Kidney tubule cell (primary cell): ENCODE measurements around the gene PTCH1.

Experiments used
- DNase-seq: peaks from one replicate; pipeline ENCODE4 v3.0.0-alpha.2; 2018; ENCODE audit warnings: low spot score

Gene PTCH1

DNA sequence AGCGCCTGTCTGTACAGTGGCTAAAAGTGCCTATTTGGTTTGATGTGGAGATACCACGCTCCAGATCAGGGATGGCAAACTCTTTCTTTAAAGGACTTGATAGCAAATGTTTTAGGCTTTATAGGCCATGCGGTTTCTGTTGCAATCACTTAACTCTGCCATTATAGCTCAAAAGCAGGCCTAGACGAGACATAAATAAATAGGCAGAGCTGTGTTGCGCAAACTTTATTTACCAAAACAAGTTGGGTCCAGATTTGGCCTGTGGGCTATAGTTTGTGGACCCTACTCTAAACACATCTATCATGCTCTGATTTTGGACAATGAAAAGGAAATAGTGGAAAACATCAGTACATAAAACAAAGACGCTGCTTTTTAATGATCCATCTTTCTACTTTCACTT lies 79.2 kb downstream of the PTCH1 start:
- DNase-seq, result no peak

DNA sequence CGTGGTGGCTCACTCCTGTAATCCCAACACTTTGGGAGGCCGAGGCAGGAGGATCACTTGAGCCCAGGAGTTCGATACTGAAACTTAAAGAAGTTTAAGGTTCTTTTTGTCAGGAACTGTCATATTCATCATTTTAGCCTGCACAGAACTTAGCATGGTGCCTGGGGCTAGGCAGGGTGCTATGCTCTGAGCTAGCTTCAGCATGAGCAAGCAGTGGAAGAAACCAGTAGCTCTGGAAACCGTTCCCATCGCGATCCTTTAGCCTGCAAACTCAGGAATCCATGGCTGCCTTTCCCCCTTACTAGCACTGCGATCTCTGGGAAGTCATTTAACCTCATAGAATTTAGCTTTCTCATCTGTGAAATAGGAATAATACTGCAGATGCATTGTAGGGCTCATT lies 80.4 kb downstream of the PTCH1 start:
- DNase-seq, result no peak

DNA sequence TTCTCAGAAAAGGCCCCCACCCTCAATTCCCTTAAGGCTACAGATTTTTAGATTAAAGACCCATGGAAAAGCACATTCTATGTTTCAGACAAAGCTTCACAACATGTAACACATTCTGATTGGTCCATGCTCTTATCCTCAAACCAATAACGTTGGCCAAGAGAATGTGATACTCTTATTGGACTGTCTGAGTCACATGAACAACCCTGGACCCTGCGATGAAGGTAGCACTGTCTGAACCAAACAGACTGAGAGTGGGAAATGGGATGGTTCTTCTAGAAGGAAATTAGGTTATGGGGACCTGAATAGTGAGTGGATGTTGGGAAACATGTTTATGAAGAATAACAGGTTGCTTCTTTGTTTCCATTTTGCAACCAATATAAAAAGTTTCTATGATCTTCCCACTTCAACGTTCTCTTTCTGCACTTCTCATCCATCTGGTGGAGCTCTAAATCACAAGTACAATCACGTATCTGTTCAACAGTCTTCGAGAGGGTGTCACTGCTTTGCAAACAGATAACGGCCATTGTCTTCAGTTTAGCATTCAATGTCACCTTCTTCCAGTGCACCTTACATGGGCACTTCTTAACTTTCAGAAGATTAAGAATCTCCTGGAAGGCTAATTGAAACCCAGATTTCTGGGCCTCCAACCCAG lies 81.6 kb downstream of the PTCH1 start:
- no peak for DNase-seq

DNA sequence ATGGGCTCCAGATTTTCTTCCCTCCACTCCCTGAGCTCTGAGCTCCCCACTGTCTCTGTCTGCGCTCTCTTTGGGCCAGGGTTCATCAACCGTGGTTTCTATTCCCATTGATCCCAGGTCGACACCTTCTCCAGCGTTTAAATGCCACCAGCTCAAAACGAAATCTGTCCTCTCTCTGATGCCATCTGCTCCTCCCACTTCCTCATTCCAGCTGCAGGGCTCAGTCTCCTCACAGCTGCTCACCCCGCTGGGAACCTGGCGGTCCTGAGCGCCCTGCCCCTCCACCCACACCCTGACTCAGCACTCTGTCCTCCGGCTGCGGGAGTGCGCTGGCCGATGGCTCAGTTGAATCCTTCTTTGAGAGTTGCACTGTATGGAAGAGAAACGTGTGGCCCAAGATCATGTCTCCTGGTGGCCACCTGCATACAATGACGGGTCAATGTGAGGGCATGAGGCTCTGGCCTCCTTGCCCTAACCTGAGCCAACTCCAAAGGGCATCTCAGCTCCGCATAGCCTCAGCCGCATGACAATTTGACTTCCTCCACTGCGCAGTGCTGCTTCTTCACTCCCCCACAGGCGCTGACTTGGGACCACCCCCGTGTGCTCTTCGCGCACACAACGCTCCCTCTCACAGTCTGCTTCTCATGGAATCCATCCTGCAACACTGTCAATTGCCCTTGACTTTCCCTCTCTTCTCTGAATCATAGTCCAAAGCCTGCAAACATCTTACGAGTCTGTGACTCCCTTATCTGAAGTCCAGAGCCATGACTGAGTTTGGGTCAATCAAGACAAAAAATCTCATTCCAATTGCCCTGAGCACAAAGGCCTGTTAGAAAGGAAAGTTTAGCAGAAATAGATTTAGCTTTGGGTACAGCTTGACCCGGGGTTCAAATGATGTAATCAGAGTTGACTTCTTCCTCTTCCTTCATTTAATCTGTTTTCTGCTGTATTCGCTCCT lies 82.4 kb downstream of the PTCH1 start:
- DNase-seq, result peak; percentile 15

DNA sequence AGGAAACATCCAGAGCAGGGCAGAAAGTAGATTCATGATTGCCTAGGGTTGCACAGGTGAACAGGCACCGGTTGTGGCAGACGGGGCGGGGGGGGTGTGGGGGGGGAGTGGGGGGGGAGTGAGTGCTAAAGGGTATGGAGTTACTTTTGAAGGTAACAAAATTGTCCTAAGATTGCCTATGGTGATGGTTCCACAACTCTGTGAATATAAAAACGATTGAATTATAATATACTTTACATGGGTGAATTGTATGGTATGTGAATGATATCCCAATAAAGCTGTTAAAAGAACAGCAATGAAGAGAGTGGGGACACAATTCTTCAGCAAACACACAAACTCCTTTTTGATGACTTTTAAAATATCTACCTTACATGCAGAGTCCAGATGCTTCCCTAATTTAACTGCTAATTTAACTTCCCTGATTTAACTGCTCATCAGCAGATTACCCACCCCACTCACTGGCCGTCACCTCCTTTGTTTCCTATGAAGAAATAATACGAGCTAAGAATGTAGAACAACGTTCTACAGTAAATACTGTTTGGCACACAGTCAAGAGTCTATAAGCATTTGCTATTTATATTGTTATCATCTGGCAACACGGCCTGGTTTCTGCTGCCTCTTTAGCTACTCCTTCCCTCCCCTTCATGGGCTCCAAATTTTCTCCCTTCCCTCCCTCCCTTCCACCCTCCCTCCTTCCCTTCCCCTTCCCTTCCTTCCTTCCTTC lies 83.5 kb downstream of the PTCH1 start:
- DNase-seq, result no peak

DNA sequence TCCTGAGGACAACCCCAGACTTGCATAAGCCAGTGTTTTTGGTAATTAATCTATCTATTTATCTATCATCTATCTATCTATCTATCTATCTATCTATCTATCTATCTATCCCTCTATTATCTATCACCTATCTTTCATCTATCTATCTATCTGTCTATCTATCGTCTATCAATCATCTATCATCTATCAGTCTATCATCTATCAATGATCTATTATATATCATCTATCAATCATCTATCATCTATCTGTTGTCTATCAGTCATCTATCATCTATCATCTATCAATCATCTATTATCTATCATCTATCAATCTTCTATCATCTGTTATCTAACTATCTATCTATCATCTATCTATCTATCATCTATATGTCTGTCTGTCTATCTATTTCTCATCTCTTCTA lies 85.5 kb downstream of the PTCH1 start:
- no peak for DNase-seq

DNA sequence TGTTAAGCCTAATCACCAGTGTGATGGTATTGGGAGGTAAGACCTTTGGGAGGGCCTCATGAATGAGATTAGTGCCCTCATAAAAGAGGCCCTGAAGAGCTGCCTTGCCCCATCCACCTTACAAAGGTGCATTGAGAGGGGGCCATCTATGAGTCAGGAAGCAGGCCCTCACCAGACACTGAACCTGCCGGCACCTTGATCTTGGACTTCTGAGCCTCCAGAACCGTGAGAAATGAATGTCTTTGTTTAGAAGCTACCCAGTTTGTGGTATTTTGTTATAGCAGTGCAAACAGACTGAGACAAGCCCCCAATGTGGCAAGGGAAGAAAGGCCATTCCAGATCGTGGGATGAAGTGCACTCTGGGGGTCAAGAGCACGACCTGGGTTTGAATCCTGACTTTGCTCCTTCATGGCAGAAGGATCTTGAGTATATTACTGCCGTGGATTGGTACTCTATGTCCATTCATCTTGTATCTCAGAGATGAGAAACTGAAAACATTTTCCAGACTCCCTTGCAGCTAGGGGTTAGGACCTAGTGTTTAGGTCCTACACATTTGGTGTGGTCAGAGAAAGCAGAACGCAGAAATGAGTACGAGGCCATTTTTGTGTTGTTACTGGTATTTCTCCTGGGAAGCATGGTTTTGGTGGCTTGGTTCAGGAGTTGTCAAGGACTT lies 86.7 kb downstream of the PTCH1 start:
- DNase-seq, result no peak

DNA sequence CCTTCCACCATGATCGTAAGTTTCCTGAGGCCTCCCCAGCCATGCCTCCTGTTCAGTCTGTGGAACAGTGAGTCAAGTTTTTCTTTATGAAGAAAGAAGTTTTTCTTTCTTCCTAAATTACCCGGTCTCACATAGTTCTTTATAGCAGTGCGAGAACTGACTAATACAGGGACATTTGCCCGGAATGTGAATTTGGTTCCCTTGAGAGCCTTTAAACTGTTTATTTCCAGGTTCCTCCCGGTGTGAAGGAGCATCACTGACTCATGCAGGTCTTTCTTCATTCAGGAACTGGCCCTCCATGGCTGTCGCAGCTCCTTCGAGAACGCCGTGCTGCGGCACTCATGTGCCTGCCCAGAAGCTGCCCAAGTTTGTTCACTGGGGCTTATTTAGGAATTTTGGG lies 87.7 kb downstream of the PTCH1 start:
- peak; percentile 24 for DNase-seq

DNA sequence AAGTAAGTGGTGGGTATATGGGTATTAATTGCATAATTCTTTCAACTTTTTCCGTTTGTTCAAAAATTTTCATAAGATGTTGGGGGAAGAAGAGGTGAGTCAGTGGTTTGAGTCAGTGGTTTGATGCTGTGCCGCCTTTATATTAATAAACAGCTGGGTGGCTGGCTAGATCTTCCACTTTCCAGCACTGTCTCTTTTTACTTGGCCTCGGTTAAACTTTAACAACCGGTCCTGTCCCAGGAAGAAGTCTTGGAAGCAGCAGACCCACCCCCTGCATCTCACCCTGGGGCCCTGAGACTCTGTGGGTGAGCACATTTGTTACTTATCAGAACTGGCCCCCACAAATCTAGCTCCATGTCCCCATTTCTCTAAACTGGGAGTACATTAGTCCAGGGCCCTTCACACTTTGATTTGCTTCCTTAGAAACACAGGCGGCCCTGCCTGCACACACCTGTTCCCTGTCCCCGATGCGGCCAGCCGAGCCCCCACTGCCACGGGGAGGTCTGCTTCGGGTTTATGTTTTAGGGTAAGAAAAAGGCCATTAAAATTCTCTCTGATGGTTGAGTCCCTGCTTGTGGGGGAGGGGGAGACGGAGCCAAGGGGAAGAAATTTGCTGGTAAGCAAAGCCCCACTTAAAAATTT lies 90.7 kb downstream of the PTCH1 start:
- peak; percentile 90 for DNase-seq

DNA sequence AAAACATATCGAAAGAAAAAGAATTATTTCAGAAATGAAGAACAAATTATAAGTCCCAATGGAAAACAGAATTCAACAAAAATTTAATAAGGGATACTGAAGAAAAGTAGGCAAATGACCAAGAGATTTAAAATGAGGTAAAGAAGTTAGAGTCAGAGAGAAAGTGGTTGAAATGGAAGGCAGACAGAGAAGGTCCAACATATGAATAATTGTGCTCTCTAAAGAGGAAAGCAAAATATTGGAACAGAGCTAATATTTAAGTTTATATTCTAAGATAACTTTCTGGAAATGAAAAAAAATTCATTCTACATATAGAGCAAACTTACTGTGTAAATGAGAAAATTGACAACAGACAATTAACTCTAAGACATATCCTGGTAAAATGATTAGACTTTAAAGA lies 94.1 kb downstream of the PTCH1 start:
- no peak for DNase-seq

DNA sequence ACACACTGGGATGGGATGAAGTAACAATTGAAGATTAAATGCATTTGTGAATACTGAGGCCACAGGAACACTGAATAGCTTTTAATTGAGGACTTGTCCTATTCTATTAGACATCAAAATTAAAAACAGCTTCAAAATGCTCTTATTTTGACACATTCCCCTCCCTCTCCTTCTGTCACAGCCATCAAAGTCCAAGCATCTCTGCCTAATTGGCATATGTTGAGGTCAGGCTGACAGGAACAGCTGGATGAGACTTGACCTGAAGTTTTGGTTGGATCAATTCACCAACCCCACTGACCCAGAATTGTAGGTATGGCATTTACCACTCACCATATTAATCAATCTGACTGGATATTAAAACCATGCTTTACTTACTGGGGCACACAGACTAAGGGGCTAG lies 96.3 kb downstream of the PTCH1 start:
- no peak for DNase-seq

DNA sequence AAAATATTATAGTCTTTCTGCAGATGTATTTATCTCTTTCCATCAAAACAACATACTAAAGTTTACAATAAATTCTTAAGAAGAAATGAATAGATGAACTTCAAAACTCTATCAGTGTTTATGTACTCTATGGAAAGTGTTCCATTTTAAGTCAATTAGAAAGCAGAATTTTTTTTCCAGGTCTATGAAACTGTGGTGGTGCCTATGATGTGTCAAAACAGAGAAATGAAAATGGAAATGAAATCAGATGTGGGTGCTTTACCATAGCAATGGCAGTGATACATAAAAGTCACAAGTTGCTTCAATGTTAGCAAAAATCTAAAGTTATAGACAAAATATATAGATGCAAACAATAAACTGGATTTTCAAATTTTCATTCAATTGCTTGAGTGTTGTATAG lies 97.3 kb downstream of the PTCH1 start:
- DNase-seq, result no peak

DNA sequence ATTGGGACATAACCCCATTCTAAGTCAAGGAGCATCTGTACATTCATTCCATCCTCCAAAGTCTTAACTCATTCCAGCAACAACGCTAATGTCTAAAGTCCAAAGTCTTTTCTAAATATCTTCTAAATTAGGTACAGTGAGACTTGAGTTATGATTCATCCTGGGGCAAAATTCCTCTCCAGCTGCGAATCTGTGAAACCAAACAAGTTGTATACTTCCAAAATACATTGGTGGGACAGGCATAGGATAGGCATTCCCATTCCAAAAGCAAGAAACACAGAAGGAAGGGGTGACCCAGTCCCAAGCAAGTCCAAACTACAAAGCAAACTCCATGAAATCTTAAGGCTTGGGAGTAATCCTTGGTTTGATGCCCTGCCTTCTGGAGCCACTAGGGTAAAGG lies 101.6 kb downstream of the PTCH1 start:
- DNase-seq, result peak; percentile 27

DNA sequence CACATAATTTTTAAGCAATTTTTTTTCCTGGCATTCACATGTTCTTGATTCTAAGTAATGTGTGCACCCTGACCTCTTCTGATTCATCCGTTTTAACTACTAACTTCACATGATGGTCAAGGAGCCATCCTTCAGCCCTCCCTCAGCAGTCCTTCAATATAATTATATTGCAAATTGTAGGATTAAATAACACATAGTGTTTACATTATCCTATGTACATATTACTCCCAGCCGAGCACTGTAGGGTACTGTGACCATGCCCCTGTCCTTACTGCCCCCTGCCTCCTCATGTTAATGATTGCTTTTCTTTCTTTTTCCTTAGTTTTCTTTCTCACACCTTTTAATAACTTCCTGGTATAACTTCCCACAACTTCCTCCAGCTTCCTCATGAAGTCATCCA lies 103.0 kb downstream of the PTCH1 start:
- no peak for DNase-seq

DNA sequence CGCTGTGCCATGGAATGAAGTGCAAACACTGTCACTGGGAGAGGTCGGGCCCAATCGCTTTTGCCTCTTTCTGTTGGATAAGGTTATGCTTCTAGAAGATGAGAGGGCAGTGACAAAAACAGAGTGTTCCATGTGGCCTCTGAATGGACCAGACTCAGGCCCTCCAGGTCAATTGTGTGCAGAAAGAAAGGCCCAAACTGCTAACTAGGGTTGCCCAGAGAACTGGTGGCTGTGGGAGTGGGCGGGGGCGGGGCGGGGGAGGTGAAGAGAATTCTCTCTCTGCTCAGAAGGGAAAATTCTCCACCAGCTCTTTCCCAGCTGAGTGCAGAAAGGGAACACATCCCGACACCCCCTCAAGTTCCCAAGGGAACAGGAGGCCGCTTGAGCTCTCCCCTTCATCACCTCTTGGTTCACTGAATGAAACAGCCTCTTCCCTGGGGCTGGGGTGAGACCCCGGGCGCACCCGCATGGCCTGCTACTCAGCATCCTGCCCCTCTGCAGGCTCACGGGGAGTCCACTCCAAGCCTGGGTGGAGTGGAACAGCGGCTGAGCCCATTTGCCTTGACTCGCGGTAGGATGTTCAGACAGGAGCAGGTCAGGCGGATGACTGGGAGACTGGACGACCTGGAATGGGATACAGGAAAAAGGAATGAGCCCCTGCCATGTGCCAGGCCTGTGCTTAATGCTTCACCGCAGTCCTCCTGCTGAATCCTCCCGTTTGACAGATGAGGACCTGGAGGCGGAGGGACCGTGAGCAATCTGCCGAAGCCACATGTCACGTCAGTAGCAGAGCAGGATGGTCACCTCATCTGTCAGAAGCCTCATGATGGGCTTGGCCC lies 105.5 kb downstream of the PTCH1 start:
- no peak for DNase-seq

DNA sequence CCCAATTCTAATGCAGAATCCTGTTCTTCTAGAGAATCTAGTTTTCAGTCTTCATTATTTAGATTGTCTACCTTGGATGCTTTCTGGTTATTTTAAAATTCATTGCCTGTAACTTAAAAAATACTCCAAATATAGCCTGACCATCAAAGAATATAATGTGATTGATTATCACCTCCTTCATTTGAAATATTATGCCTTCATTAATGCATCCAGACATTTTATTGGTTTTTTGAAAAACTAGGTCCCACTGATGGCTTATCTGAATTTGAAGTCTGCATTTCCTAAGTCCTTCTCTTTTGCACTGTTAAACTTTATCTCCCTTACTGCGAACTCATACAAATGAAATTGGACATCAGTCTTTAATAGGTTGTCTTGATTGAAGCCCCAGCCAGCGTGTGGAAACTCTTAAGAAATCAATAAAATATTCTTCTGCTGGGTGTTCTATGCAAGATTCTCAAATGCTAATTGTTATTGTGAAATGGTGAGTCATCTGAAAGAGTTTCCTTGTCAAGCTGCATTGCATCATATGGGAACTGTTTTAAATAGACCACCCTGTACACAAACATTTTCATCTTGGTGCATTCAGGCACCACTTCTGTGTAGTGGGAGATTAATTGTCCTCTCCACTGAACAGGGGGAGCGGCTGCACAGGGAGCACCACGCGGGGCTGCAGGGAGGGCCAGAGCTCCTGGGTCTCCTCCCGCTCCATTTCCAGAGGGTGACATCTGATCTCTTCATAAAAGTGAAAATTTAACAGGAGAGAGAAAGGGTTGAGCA lies 106.9 kb downstream of the PTCH1 start:
- DNase-seq, result peak; percentile 35

DNA sequence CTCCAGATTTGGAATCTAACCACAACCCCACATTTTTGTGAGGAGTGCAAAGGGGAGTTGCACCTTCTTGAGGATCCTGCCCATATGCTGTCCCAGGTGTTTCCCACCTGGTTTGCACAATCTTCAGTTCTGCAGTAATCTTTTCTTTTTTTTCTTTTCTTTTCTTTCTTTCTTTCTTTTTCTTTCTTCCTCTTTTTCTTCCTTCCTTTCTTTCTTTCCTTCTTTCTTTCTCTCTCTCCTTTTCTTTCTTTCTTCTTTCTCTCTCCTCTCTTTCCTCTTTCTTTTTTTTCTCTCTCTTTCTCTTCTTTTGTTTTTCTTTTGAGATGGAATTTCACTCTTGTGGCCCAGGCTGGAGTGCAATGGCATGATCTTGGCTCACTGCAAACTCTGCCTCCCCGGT lies 109.2 kb downstream of the PTCH1 start:
- DNase-seq, result no peak

DNA sequence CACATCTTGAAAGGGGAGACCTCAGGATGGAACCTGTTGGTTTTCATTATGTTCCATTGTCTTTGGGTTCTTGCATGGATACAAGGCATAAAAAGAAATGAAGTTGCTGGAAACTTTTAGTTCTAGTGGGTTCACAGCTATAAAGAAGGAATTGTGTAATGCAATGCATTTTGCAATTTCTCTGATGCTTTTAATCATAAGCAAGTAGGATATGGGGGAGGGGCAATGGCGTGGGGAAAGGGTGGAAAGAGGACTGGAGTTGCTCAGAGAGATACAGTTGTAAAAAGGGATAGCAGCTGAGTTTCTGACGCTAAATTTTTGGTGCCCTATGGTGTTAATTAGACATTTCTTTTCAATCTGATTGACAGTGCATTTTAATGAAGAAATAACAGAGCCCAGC lies 110.7 kb downstream of the PTCH1 start:
- no peak for DNase-seq

DNA sequence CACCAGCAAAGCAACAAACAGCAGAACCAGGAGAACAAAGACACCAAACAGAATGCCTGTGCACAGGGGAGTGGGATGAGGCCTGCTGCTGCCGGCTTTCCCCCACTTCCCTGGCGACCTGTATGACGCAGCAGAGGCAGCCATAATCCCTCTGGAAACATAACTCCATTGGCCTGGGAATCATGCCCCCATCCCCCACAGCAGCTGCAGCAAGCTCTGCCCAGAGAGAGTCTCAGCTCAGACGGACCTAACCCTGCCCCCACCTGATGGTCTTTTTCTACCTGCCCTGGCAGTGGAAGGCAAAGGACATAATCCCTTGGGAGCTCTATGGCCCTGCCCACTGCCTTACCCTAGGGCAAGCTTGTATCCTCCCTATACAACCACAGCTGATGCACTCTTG lies 117.5 kb downstream of the PTCH1 start:
- DNase-seq, result no peak
